ENCODE data around the gene GM2A.

DNA sequence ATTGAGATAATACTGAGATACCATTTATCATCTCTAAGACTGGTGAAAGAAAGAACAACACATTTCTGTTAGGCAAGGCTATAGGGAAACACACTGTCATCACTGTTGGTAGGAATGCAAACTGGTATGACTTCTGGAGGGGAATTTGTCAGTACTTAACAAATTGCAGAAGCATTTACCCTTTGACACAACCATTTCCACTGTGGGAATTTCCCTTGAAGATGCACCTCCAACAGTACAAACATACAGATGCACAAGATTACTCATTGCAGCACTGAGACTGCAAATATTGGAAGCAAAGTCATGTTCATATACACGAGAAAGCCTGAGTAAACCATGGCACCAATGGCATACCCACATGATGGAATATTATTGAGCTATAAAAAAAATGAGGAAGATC, 17.6 kb downstream of the GM2A start:
- TF ChIP-seq CTCF (IDR thresholded peaks at IDR 0.05; ENCODE audit: low read length) (no peak), EZH2 (IDR thresholded peaks at IDR 0.05; ENCODE audit: borderline replicate concordance, low read length) (no peak)
